HG03060 (cell line): ENCODE results near the gene RPL15.
"Not testable (repeated sequence)": the region's sequence is repeated elsewhere in the genome, so short reads cannot be mapped to it uniquely, and the experiment has no call there.

ENCODE experiments used
- ATAC-seq: cut with Tn5 transposase; IDR thresholded peaks from one replicate; pipeline ENCODE4 v1.9.1; 2021; ENCODE audit warnings: low read depth, moderate number of reproducible peaks; ENCODE audit not compliant: unreplicated experiment

Gene RPL15

GRCh38 chr3:23888617-23889228 is 28.2 kb upstream of the RPL15 start:
- no peak for ATAC-seq

GRCh38 chr3:23889386-23889785 is 27.5 kb upstream of the RPL15 start:
- ATAC-seq, result no peak

GRCh38 chr3:23889950-23890349 is 27.0 kb upstream of the RPL15 start:
- ATAC-seq, result no peak

DNA sequence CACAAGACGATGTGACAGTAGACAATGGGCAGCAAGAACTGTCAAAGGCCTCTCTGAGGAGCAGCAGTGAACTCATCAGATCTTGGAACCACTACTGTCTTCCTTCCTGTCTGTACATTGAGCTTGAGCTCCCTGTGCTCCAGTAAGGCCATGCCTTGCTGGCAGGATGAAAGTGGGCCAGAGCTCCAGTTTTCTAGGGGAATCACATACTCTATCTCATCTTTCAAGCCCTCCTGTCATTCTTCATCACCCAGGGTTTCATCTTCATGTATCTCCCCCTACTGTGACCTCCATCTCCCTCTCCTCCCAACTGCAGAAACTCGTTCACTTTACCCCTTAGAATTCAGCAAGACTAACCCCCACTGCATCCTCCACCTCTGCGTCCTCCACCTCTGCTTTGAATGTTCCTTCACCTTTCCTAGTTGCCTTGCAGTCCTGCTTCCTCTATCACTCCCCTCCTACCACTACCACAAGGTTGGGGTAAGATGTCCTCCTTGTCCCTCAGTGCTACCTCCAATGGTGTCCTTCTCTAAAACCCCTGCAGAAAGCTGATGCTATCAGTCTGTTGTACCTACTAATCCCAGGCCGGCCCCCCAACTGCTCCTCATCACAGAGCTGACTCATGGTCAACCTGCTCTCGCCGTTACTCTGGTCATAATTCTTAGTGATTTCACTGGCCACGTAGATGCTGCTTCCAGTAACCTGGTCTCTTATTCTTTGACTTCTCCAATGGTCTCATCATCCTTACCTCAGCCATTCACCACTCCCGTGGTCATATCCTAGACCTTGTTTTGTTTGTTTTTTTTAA is 22.5 kb upstream of the RPL15 start:
- ATAC-seq, result no peak

- no peak for ATAC-seq
Measured at GRCh38 chr3:23895181-23895580, 21.8 kb upstream of the RPL15 start.

GRCh38 chr3:23900744-23901143 is 16.2 kb upstream of the RPL15 start:
- ATAC-seq, result no peak

DNA sequence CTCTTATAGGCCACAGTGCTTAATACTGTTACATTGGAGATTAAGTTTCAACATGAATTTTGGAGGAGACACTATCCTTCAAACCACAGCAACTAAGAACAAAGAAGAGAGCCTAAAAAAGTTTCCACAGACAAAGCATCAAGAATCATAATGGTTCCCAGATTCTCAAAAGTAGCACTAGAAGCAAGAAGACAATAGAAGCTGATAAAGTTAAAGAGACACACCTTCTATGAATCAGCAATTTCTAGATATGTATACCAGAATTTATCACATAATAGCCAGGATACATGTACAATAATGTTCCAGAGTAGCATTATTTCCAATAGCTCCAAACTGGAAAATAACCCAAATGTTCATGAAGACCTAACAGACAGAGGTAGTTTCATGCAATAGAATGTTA is 12.4 kb upstream of the RPL15 start:
- no peak for ATAC-seq

GRCh38 chr3:23909341-23909740 is 7.6 kb upstream of the RPL15 start:
- no peak for ATAC-seq

GRCh38 chr3:23911397-23911796 is 5.5 kb upstream of the RPL15 start:
- no peak for ATAC-seq

- not testable (repeated sequence) for ATAC-seq
Measured at GRCh38 chr3:23912335-23912734, 4.6 kb upstream of the RPL15 start.

DNA sequence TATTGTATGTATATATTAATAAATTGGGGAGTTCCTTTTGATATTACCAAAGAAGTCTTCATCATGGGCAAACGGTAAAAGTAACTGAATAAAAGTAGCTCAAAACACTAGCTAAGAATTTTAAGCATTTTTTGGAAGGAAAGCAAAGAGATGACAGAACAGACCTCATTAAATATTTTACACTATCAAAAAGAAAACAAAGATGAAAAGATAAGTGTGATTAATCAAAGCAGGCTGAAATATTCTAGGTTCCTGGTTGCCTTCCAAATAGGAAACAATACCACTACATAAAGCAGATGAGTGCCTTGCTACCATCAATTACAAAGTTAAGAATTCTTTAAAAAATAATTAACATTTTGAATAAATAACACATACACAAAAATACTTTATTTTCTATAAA is 3.8 kb upstream of the RPL15 start:
- no peak for ATAC-seq

GRCh38 chr3:23913873-23914743 is 2.8 kb upstream of the RPL15 start:
- no peak for ATAC-seq

DNA sequence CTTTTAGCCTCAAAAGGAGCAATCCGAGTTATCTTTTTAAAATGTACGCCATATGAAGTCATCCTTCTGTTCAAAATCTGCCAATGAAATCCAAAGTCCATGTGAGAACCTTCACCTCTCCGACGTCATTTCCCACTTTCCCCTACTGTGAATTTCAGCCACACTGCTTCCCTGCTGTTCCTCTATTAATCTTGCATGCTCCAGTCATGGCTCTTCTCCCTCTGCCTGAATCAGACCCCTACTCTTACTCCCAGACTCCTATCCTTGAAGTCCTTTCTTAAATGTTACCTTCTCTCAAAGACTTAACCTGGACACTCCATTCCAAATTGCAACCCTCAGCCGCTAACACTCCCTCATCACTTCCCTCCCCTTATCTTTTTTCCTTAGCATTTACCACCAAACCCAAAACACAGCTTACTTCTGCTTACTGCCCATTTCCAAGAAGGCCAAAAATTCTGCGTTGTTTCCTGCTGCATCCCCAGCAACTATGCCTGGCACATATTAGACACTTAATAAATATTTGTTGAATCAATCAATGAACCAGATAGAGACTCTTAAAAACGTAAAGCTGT is 1.3 kb upstream of the RPL15 start:
- no peak for ATAC-seq

- ATAC-seq, result peak; percentile 23
Measured at GRCh38 chr3:23916152-23916885, 613 bp upstream of the RPL15 start.

DNA sequence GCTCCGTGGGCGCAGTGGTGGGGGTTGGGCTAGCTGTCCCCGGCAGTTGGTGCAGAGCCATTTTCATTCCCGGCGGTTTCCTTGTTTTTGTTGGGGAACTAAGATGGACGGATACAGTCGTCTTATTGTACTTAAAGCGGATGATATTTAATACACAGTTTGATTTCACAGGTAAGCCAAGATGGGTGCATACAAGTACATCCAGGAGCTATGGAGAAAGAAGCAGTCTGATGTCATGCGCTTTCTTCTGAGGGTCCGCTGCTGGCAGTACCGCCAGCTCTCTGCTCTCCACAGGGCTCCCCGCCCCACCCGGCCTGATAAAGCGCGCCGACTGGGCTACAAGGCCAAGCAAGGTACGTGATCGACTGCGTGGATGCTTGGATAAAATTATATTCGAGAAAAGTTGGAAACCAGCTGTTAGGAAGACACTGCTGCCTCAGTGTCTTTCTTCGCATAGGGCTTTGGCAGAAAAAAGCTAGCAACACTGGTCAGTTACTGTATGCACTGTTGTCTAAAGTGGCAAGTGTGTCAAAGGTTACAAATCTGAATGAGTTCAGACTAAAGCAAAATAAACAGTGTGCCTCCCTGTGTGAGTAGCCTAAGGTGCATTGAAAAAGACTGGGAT is 859 bp downstream of the RPL15 start:
- not testable (repeated sequence) for ATAC-seq

DNA sequence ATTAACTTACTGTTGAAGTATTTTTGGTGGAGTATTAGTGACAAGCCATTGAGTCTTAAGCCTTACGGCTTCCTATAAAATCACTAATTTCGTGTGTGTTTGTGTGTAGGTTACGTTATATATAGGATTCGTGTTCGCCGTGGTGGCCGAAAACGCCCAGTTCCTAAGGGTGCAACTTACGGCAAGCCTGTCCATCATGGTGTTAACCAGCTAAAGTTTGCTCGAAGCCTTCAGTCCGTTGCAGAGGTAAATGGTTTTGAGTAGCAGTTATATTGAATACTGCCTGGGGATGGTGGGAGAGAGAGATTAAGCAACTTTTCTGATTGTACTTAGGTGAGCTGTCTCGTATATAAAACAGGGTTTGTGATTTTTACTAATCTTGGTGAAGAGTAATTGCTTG is 1.4 kb downstream of the RPL15 start:
- not testable (repeated sequence) for ATAC-seq

DNA sequence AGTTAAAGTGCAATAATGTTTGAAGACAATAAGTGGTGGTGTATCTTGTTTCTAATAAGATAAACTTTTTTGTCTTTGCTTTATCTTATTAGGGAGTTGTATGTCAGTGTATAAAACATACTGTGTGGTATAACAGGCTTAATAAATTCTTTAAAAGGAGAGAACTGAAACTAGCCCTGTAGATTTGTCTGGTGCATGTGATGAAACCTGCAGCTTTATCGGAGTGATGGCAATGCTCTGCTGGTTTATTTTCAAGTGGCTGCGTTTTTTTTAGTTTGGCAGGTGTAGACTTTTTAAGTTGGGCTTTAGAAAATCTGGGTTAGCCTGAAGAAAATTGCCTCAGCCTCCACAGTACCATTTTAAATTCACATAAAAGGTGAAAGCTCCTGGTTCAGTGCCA is 2.7 kb downstream of the RPL15 start:
- no peak for ATAC-seq

DNA sequence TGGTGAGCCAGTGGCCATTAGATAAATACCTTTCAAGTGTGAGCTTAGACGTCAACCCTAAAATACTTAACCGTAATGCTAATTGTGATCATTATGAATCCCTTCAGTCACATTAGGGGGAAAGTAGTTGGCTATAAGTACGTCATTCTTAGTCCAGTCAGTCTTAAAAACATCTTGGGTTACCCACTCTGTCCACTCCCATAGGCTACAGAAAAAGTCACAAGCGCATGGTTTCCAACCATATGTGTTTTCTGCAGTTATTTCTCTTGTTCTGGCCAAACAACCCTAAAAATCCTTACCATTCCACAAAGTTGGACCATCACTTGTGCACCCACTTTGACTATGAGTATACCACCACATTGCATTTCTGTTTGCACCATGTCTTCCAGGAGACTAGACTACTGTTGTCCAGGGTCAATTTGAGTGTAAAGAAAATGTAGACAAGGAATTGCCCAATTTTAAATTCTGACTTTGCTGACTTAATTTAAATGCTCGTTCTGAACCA is 3.3 kb downstream of the RPL15 start:
- ATAC-seq, result no peak

DNA sequence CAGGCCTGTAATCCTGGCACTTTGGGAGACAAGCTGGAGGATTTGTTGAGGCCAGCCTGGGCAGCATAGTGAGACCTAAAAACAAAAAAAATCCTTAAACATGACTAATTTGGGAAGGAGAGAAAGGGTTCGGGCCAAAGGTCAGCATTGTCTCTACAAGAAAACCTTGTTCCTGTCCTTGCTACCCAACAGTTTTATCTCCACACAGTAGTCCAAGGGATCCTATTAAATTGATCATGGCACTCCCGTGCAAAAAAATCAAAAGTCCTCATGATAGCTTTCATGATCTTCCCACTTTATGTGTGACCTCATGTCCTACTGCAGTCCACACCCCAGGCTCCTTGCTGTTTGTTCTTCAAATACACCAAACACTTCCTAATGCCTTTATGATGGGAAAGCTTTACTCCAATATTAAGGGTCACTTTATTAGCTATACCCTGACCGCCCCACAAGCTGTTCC is 4.2 kb downstream of the RPL15 start:
- ATAC-seq, result no peak

DNA sequence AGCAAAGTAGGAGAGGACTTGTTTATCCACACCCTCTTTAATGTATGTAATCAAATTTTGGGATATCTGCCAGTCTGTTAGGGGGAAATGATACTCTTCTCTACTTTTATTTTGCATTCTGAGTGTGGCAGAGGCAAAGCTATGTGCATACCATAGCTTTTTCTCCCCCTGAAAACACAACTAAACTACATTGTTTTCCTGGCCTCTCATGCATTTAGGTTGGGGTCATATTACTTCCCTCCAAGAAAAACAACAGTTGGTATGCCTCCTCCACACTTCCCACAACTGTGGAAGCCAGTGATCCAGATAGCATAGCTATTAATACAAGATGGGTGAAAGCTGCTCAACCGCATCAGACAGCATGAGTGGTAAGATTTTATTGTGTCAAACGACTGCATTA is 6.9 kb downstream of the RPL15 start:
- ATAC-seq, result no peak
